MM.1S (cell line): ENCODE results near the gene STX4.

ENCODE experiments used
- CTCF ChIP-seq: fragments of 300-600 bp; sonication (generic); IDR thresholded peaks from 2 replicates; pipeline ENCODE4 v1.5.1; 2016; ENCODE audit warnings: antibody characterized with exemption, low read length, mixed read lengths
- EZH2phosphoT487 ChIP-seq: fragments of 300-600 bp; sonication (generic); IDR thresholded peaks from 2 replicates; pipeline ENCODE4 v1.6.1; 2018; ENCODE audit warnings: antibody characterized with exemption, low read length

- TF ChIP-seq CTCF = no peak
- TF ChIP-seq EZH2phosphoT487 = no peak
Observed at GRCh38 chr16:31082368-31083045, 49.1 kb downstream of the STX4 start.
